Stimulated activated CD4-positive, alpha-beta T cell treated with anti-CD3 and anti-CD28 coated beads, Interleukin-1b, Interleukin-23, amount 100 ng/mL, for 4 hours (primary cell): ENCODE measurements around the gene CDC42BPG.
"Not testable (repeated sequence)": the region's sequence is repeated elsewhere in the genome, so short reads cannot be mapped to it uniquely, and the experiment has no call there.

Source experiments
- DNase-seq, 2 donors: peaks; one replicate each; pipeline ENCODE4 v3.0.0-alpha.2; 2020; ENCODE audit warnings: low read depth in 2 of 2

CDC42BPG gene

GRCh38 chr11:64851831-64852351 lies 7.4 kb upstream of the CDC42BPG start:
- DNase-seq: no peak

GRCh38 chr11:64850979-64851567 lies 6.6 kb upstream of the CDC42BPG start:
- no peak for DNase-seq

GRCh38 chr11:64849598-64850356 lies 5.3 kb upstream of the CDC42BPG start:
- DNase-seq: no peak

- no peak for DNase-seq
These were observed 4.6 kb upstream of the CDC42BPG start for GRCh38 chr11:64848826-64849597.

- DNase-seq: no peak
These were observed 3.9 kb upstream of the CDC42BPG start for GRCh38 chr11:64848214-64848825.

GRCh38 chr11:64846998-64847666 lies 2.7 kb upstream of the CDC42BPG start:
- DNase-seq: peak; percentile 96 to 97

- not testable (repeated sequence) for DNase-seq
These were observed 1.3 kb upstream of the CDC42BPG start for GRCh38 chr11:64845776-64846129.

GRCh38 chr11:64845129-64845775 lies 799 bp upstream of the CDC42BPG start:
- DNase-seq: no peak

GRCh38 chr11:64843686-64844329 lies 645 bp downstream of the CDC42BPG start:
- no peak for DNase-seq

- no peak for DNase-seq
These were observed 1.4 kb downstream of the CDC42BPG start for GRCh38 chr11:64842851-64843685.

- no peak for DNase-seq
These were observed 2.1 kb downstream of the CDC42BPG start for GRCh38 chr11:64842366-64842759.

- no peak for DNase-seq
These were observed 2.7 kb downstream of the CDC42BPG start for GRCh38 chr11:64841592-64842365.

GRCh38 chr11:64839887-64840782 lies 4.3 kb downstream of the CDC42BPG start:
- DNase-seq: no peak

GRCh38 chr11:64839335-64839734 lies 5.1 kb downstream of the CDC42BPG start:
- no peak for DNase-seq

GRCh38 chr11:64838600-64839334 lies 5.7 kb downstream of the CDC42BPG start:
- DNase-seq: no peak

- DNase-seq: no peak
These were observed 6.5 kb downstream of the CDC42BPG start for GRCh38 chr11:64837887-64838351.
